NCI-H82 (cell line): Measurements from ENCODE around the gene TMSB15C.

Experiments
- DNase-seq: peaks from one replicate; lab custom pipeline; 2025; lab: John Stamatoyannopoulos, UW

Gene TMSB15C

GRCh38 chrX:104045642-104046041 lies 30.4 kb downstream of the TMSB15C start:
- DNase-seq, result no peak

GRCh38 chrX:104041003-104041402 lies 35.0 kb downstream of the TMSB15C start:
- no peak for DNase-seq

GRCh38 chrX:104039689-104040505 lies 36.1 kb downstream of the TMSB15C start, which contains the start of gene H2BW2:
TSS of gene H2BW2 (plus strand) at chrX:104039956. CDS start at chrX:104039995, 39 bp downstream.
- DNase-seq, result no peak
